T follicular helper cell (primary cell): ENCODE measurements around the gene KCNJ15.

Experiments used
- DNase-seq: peaks from one replicate; pipeline ENCODE4 v3.0.0-alpha.2; 2020; ENCODE audit warnings: low read depth

Gene KCNJ15

DNA sequence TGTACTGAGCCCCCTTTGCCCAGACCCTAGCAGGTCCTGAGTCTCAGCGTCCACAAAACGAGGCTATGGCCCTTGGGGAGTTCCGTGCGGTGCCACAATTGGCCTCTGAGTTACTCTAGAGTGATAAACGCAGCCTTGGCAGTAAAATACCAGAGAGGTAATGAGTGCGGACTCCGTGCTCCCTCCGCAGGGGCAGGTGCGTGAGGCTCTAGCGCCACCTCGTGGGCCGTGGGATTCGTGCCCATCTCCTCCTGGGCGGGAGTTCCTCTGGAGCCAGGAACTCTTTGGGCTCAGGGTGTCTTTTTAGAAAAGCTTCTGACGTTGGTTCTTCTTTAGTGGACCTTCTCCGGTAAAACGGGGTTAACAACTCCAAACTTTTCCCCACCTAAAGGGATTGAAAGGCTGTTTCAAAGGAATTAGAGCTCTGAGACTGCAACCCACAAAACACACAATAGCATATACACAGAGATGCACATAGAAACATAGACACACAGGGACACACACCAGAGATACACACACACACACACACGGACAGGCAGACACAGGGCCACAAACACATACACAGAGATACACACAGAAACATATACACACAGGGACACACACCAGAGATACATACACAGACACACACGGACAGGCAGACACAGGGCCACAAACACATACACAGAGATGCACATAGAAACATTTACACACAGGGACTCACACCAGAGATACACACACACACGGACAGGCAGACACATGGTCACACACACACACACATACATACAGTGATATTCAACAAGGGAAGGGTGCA is 99.4 kb downstream of the KCNJ15 start:
- DNase-seq: peak; percentile 56
